HepG2 (cell line): ENCODE results near the gene U2SURP. TPM values are rescaled to one million over a fixed set of nuclear protein-coding genes. Genes with fewer than 3 reads are reported as not detected.

Experiments used
- DNMT3B ChIP-seq: conservative IDR thresholded peaks from 2 replicates; pipeline ENCODE4 v1.6.1; 2016; ENCODE audit warnings: missing biosample characterization, control low read depth
- FOXO1 ChIP-seq: sonication (generic); formaldehyde crosslinking; IDR thresholded peaks from 2 replicates; pipeline ENCODE4 v1.4.0; 2020; ENCODE audit warnings: missing genetic modification reagents
- HOMEZ ChIP-seq: IDR thresholded peaks from 2 replicates; pipeline ENCODE4 v1.6.1; 2016; ENCODE audit warnings: low read depth
- SMAD9 ChIP-seq: sonication (generic); formaldehyde crosslinking; IDR thresholded peaks from 2 replicates; pipeline ENCODE4 v1.5.1; 2020; ENCODE audit warnings: mild to moderate bottlenecking, missing genetic modification reagents
- SNAPC4 ChIP-seq: sonication (generic); formaldehyde crosslinking; IDR thresholded peaks from 2 replicates; pipeline ENCODE4 v1.4.0; 2020; ENCODE audit warnings: mild to moderate bottlenecking, missing genetic modification reagents
- ZBTB40 ChIP-seq, 2 experiments: fragments of 450-650 bp in 1 of 2; sonication (generic) in 1 of 2; formaldehyde crosslinking in 1 of 2; IDR thresholded peaks; 2 replicates each; pipeline versions ENCODE4 v1.6.1 to v1.8.0; 2016 to 2022; ENCODE audit warnings: antibody characterized with exemption in 1 of 2, mild to moderate bottlenecking in 1 of 2, missing genetic modification reagents in 1 of 2
- ZNF121 ChIP-seq: sonication (generic); formaldehyde crosslinking; IDR thresholded peaks from 2 replicates; pipeline ENCODE4 v1.5.0; 2020; ENCODE audit warnings: mild to moderate bottlenecking, missing genetic modification reagents
- ZNF570 ChIP-seq: sonication (generic); formaldehyde crosslinking; IDR thresholded peaks from 2 replicates; pipeline ENCODE4 v1.4.0; 2020; ENCODE audit warnings: mild to moderate bottlenecking, missing genetic modification reagents, borderline replicate concordance
- polyA plus RNA-seq, 8 experiments: library from polyadenylated mRNA; depleted of rRNA in 3 of 8; stranded (reverse) in 7 of 8; unstranded in 1 of 8; fragments of >200 nt; fragmentation: Illumina TruSeq in 4 of 8; extraction: Trizol in 4 of 8; gene quantifications; 2 replicates each; pipeline versions ENCODE4 v1.2.1 to v1.2.3, GENCODE V29; 2011 to 2016; ENCODE audit warnings: low read depth in 4 of 8, missing spikeins in 1 of 8, mixed read lengths in 1 of 8; ENCODE audit not compliant: insufficient read depth in 1 of 8
- total RNA-seq, 5 experiments: library from RNA; depleted of rRNA; stranded (reverse); fragments of >200 nt; fragmentation: Illumina TruSeq; extraction: Trizol; gene quantifications; 2 replicates each; pipeline ENCODE4 v1.2.3, GENCODE V29; 2016; ENCODE audit warnings: low read depth in 1 of 5
- TF ChIP-seq, protein P1 (sequence below): sonication (generic); formaldehyde crosslinking; IDR thresholded peaks from 2 replicates; pipeline ENCODE4 v1.4.0; 2020; ENCODE audit warnings: missing genetic modification reagents

The U2SURP gene
- total and polyA plus RNA-seq, 2 of the 13 experiments (the other 11 are each of a cell fraction or from before 2014, with no cell fraction given): 55.9 to 173 TPM

GRCh38 chr3:143056372-143056771, 55.0 kb downstream of the U2SURP start (continued):
- no peak for TF ChIP-seq ZBTB40 (IDR thresholded peaks at IDR 0.05)
- TF ChIP-seq ZBTB40 (CRISPR knock-in tag; IDR thresholded peaks at IDR 0.05): no peak
- no peak for TF ChIP-seq SNAPC4
- no peak for TF ChIP-seq DNMT3B (CRISPR knock-in tag)
- no peak for TF ChIP-seq HOMEZ (CRISPR knock-in tag)
- TF ChIP-seq ZNF121: no peak
- TF ChIP-seq, protein P1, sequence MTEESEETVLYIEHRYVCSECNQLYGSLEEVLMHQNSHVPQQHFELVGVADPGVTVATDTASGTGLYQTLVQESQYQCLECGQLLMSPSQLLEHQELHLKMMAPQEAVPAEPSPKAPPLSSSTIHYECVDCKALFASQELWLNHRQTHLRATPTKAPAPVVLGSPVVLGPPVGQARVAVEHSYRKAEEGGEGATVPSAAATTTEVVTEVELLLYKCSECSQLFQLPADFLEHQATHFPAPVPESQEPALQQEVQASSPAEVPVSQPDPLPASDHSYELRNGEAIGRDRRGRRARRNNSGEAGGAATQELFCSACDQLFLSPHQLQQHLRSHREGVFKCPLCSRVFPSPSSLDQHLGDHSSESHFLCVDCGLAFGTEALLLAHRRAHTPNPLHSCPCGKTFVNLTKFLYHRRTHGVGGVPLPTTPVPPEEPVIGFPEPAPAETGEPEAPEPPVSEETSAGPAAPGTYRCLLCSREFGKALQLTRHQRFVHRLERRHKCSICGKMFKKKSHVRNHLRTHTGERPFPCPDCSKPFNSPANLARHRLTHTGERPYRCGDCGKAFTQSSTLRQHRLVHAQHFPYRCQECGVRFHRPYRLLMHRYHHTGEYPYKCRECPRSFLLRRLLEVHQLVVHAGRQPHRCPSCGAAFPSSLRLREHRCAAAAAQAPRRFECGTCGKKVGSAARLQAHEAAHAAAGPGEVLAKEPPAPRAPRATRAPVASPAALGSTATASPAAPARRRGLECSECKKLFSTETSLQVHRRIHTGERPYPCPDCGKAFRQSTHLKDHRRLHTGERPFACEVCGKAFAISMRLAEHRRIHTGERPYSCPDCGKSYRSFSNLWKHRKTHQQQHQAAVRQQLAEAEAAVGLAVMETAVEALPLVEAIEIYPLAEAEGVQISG (CRISPR knock-in tag): no peak
- TF ChIP-seq ZNF570 (CRISPR knock-in tag): no peak
- TF ChIP-seq FOXO1 (CRISPR knock-in tag): no peak
- no peak for TF ChIP-seq SMAD9 (CRISPR knock-in tag)
